Inferior parietal cortex (tissue), 1 donor: ENCODE results near the gene FAM83G.
"Not testable (repeated sequence)": the region's sequence is repeated elsewhere in the genome, so short reads cannot be mapped to it uniquely, and the experiment has no call there.

Experiments
- DNase-seq: peaks from one replicate; pipeline ENCODE4 v3.0.0-alpha.2; 2016; ENCODE audit errors: extremely low spot score

Gene FAM83G

DNA sequence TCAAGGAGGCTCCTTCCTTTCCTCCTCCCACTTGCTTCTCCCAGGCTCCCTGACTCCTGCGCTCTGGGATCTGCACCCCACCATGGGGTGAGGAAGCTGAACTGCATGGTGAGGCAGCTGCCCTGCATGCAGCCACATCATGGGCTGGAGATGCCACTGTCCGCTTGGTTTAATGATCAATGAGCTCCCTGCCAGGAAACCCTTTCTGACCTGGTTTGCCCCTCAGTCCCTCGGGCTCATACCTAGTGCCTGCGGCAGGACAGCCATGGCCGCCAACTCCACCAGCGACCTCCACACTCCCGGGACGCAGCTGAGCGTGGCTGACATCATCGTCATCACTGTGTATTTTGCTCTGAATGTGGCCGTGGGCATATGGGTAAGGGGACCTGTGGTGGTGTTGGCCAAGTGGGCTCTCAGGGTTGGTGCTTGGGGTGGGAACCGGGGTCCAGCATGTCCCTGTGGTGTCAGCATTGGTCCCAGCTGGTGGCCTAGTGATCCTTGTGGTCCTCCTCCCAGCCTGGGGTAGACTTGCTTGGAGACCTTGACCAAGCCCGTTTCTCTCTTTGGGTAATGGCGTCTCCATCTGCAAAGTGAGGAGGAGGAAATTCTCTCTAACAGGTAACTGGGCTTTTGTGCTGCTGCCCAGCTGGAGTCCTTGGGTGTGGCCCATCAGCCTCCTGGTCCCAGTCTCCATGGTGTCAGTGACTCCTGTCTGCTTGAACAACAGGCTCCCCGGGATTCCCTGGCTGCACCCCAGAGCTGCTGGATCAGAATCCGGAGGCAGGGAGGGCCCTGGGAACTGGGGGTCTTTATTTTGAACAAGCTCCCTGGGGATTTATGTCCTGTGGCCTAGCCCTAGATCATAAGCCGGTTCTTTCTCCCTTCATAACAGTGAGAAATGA is 52.4 kb downstream of the FAM83G start, which contains the start of gene SLC5A10:
Gene SLC5A10, plus strand, starts transcription at position 225 of the 902 bp plus-strand sequence. Its CDS starts 41 bp downstream, at position 266.
- DNase-seq = no peak

DNA sequence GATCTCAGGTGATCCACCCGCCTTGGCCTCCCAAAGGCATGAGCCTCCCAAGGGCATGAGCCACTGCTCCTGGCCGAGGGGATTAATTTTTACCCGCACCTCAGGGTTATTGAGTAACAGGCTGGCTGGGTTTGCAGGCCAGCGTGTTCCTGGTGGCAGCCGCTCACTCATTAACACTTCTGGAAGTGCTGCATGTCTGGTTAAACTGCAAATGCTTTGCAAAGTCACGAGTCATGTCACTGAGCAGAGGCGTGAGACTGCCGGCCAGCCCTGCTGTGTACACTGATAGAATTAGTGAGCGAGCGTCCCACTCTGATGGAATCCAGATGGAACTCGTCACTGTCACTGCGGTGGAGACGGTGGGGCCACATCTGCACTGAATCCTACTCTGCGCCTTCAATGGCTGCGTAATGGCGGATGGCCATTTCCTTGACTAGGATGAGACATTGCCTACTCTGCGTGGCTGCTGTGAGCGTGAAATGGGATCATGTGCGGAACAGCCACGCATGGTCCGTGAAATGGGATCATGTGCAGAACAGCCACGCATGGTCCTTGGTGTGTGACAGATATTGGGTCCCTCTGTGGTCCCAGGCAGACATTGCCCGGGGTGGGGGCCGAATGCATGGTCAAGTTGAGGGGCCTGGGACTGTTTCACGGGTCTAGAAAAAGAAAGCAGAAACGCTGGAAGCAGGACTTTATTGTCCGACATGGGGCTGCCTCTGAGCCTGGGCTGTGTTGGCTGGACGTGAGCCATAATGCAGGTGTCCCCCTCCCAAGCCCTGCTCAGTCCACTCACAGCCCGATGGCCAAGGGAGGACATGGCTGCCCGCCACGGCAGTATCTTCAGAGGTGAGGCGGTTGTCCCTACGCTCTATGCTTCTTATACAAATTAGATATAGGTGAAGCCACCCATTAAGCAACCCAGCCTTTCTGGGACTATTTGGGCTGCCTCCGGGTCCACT is 53.3 kb downstream of the FAM83G start:
- DNase-seq = no peak

DNA sequence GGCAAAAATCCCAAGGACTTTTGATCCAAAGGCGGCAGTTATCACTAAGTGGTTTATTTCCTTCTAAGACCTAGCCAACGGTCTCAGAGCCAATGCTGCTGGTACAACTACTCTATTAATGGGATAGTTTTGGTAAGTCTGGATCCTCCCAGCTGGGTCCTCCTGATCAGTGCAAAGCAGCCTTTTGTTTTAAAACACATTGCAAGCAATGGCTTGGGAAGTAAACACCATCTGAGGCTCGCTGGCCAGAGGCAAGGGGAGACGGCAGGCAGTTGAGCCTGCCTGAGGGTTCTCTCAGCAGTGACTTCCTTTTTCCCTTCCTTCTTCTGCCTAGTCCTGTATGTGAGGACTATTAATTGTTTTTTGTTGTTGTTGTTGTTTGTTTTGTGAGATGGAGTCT is 54.2 kb downstream of the FAM83G start:
- DNase-seq = no peak

DNA sequence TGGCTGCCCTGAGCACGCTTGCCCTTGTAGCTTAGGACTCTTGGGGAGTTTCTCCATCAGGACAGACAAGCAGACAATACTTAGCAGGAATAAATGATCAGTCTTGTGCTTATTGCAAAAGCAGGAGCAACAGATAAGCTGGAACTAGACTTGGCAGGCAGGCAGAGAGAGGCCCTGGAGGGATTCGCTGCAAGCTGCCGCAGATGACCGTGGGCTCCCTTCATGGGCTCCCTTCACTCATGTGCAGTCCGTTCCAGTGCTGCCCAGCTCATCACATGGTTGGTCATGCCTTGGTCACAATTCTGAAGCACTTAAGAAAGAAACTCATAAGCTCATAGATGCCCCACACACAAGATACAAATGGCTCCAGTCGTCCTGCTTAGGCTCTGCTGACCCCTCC is 55.0 kb downstream of the FAM83G start:
- DNase-seq = no peak

DNA sequence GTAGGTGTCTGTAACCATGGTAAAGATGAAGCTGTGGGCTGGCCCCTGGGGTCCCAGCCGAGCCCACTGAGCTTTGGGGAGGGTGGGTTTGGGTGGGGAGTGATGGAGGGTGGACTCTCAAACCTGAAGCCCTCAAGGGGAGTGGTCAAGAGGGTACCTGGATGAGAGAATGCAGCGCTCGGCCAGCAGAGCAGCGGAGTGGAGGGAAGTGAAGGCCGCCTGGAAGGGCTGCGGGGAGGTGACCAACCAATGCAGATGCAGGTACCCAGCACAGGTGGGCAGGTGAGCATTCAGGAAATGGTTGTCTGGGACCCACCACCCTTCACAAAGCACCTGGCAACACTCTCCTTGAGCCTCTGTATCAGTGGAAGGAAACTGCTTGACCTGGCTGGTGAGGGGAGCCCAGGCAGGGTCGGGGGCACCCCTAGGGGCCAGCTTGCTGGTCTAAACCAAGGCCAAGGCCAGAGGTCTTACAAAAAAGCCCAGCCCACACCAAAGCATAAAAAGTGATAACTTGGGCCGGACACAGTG is 56.0 kb downstream of the FAM83G start:
- no peak for DNase-seq

DNA sequence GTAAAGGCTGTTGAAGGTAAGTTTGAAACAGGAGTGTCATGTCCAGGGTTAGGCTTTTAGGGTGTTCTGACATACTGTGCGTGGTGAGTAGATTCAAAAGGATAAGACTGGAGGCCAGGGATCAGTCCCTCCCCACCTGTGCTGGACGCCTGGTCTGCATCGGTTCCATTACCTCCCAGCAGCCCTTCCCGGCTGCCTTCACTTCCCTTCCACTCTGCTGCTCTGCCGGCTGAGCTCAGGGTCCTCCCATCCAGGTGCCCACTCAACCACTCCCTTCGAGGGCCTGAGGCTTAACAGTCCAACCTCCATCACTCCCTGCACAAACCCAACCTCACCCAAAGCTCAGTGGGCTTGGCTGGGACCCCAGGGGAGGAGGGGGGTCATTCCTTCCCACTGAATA is 56.7 kb downstream of the FAM83G start:
- DNase-seq = no peak

DNA sequence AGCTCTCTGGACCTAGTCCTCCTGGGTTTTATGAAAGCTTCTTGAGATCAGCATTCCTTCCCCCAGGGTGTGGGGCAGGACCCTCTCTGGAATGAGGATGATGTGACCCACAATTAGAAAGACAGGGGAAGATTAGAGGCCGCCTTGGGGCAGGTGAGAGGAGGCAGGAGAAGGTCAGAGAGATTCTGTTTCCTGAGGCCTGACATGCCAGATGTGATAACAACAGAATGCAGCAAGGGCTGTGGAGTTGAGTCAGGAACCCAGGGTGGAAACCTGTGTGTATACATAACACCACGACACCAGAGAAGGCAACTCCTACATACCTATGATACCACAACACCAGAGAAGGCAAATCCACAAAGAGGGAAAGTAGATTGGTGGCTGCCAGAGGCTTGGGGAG is 58.0 kb downstream of the FAM83G start:
- DNase-seq = no peak

DNA sequence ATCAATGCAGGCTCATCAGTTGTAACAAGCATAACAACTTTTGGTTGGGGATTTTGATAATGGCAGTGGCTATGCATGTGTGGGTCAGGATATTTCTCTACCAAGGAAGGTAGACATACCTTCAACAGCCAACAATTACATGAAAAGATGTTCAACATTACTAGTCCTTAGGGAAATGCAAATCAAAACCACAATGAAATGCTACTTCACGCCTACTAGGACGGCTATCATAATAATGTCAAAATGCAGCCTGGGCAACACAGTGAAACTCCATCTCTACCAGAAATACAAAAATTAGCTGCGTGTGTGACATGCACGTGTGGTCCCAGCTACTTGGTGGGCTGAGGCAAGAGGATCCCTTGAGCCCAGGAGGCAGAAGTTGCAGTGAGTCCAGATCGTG is 59.9 kb downstream of the FAM83G start:
- DNase-seq = no peak

DNA sequence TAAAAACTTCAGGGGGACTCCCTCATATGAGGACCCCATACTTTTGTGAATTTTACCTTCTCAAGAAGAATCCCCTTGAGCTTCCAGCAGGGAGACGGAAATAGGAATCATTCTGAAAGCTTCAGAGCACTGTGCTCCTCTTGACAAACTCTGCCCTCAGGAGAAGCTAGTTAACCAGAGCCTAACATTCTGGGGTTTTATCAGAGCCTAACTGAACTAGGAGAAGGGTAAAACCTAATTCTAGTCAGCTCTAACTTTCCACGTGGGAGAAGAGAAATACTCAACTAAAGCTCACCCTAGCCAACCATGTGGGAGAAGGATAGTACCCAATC is 65.9 kb downstream of the FAM83G start:
- no peak for DNase-seq

DNA sequence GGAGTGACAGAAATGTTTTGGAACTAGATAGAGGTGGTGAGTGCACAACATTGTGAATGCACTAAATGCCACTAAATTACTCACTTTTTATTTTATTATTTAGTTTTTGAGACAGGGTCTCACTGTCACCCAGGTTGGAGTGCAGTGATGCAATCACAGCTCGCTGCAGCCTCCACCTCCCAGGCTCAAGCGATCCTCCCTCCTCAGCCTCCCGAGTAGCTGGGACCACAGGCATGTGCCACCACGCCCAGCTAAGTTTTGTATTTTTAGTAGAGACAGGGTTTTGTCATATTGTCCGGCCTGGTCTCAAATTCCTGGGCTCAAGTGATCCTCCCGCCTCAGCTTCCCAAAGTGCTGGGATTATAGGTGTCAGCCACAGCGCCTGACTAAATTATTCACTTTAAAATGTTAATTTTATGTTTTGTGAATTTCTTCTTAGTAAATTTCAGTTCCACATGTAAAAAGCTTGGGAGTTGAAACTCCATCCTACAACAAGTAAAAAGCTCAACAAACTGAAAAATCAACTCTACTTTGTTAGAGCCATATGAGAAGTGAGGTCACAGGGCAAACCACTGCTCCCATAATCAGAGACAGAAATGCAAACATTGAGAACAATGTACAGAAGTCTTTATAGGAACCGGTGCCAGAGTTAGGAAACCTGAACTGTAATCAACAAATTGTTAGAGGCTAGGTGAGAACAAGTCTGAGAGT is 66.4 kb downstream of the FAM83G start:
- DNase-seq = no peak

DNA sequence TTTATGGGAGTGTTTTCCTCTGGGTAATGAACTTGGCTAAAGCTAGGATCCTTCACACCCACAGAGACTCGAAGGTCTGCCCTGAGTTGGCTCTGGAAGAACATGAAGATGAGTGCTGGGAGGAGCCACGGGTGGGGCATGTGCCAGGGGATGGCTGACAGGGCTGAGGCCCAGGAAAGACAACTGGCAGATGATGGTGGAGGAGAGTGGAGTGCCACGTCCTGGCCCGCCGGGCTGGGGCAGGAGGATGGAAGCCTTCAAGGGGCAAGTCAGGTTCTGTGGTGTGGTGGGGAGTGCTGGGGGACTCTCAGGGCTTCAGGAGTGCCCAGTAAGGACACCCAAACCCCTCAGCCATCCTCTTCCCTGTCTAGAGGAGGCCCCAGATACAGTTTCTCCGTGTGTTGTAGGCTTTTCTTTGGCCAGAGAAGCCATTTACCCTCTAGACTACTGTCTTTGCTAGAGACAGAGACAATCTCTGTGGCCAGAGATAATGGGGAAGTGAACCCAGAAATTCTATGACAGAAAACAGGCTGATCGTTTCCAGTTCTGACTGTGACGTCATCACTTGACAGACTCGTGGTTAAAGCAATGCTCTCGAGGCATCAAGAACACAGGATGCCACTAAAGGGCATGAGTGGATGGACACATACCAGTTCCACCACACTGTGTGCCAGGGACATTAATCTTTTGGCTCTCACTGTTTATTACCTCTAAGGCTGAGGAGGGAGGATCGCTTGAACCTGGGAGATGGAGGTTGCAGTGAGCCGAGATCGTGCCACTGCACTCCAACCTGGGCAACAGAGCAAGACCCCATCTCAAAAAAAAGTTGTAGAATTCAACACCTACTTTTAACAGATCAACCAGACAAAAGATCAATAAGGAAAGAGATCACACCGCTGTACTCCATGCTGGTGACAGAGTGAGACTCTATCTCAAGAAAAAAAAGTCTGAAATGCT is 71.2 kb downstream of the FAM83G start:
- DNase-seq = no peak

DNA sequence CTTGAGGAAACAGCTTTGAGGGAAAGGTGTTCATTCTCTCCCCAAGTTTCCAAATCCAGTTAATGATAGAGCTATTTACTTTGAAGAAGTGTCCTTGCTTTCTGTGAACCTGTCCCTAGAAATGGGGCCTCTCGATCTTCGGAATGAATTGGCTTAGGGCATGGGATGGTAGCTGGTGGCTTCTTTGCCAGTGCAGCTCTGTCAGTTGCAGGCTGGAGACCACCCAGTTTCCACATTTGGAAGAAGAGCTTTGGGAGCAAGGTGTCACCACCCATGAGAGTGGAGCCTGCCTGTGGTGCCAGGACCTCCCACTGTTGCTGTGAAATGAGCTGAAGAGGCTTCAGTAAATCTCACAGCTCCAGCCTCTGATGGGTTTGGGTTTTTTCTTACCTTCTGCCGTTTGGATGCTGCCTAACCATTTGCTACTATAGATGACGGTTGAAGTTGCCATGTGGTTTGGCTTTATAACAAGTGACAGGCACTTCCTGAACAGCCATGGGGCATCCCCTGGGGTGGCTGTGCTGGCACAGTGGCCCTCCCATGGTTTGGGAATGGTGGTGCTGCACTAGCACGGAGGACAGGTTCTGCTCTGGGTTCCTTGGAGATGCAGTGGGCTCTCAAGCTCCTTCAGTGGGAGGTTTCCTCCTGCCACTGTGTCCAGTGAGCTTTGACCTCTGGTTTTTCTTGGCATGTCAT is 72.1 kb downstream of the FAM83G start:
- DNase-seq = no peak

DNA sequence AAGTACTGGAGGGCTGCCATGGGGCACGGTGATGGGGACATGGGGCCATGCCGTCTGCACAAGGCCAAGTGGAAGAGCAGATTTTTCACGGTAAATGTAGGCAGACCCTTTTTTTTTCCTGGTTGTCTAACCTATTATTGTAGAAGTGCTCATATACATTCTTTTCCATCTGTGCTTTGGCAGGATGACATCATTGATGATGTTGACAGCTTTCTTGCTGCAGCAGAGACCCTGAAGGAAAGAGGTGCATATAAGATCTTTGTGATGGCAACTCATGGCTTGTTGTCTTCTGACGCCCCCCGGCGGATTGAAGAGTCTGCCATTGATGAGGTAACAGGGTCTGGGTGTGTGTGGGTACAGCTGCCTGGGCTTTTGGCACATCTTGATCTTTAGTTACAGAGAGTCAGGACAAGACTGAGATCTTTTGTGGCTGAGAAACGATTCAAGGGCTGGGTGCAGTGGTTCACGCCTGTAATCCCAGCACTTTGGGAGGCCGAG is 75.9 kb downstream of the FAM83G start:
- DNase-seq = no peak

DNA sequence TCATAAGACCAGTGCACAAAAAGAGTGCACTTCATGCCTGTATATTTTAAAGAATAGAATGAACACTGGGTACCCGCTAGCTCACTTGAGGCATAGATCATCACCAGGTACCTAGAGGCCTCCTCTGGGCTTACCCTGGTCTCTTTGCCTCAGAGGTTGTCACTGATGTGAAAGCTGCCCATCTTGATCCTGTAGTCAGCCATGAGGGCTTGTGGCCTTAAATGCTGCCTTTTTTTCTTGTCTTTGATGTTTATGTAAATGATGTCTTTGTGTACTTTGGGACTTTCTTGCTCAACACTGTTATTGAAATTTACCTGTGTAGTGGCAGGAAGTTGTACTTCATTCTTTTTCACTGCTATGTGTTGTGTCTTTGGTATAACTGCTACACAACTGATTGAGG is 79.4 kb downstream of the FAM83G start:
- DNase-seq = no peak

DNA sequence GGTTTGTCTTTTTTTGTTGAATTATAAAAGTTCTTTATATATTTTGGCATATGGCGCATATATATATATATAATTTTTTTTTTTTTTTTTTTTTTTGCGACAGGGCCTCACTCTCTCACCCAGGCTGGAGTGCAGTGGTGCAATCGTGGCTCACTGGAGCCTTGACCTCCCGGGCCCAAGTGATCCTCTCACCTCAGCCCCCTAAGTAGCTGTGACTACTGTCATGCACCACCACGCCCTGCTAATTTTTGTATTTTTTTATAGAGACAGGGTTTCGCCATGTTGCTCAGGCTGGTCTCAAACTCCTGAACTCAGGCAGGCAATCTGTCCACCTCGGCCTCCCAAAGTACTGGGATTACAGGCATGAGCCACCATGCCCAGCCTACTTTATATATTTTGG is 82.0 kb downstream of the FAM83G start:
- DNase-seq = not testable (repeated sequence)

DNA sequence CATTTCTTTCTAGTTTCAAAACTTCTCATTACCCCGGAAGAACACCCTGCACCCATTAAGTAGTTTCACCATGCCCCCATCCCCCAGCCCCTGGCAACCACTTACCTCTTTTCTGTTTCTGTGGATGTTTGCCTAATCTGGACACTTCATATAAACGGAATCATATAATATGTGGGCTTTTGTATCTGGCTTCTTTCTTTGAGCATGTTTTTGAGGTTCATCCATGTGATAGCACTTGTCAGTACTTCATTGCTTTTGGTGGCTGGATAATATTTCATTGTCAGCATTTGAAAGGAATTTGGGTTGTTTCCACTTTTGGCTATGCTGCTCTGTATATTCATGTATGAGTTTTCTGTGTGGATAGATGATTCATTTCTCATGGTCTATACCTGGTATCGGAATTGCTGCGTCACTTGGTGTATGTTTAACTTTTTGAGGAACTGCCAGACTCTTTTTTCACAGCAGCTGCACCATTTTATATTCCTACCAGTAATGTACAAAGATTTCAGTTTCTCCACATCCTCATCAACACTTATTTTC is 82.6 kb downstream of the FAM83G start:
- DNase-seq = peak; percentile 15

DNA sequence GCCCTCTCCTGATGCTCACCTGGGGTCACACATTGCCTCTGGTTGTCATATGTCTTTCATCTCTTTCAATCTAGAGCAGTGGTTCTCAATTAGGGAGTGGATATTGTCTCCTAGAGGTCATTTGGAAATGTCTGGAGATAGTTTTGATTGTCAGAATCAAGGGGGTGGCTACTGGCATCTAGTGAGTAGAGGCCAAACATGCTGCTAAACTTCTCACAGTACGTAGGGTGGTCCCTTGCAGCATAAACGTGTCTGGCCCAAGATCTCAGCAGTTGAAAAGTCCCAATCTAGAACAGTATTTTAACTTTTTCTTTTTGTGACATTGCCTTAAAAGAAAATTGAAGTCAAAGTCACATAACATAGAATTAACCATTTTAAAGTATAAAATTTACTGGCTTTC is 83.1 kb downstream of the FAM83G start:
- DNase-seq = no peak

DNA sequence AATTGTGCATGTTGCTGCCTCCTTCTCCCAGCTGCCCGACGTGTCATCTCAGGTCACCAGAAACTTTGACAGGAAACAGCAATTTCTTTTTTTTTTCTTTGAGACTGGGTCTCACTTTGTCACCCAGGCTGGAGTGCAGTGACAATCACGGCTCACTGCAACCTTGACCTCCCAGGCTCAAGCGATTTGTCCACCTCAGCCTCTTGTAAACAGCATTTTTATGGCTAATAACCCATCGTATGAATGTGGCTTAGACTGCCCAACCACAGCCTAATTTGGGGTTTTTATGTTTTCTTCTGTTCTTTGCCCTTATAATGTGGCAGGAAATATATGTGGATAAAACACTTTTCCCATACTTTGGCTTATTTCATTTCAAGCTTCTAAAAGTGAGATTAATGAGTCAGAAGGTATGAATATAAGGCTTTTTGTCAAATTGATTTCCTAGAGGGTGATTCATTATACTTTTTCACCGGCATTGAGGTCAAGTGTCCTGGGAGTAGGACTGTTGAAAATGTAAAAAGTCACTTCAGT is 83.6 kb downstream of the FAM83G start:
- no peak for DNase-seq

DNA sequence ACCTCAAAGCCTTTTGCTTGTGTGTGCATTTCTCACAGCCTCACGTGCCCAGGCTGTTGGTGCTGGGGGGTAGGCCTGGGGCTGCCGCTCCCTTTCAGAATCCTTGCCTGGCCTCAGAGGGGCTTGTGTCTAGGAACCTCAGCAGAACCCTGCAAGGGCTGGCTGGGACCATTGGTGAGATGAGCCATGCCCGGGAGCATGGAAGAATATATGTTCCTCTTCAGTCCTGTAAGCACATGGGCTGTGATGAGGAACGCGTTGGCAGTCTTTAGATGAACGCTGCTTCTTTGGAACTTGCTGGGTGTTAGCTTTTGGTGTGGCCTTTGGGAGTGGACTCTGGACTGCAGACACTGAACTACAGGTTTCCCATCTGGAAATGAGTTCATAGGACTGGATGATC is 84.6 kb downstream of the FAM83G start:
- DNase-seq = no peak
